Sigmoid colon (tissue), 7 donors: ENCODE measurements around the gene ETS2. TPM values are rescaled to one million over a fixed set of nuclear protein-coding genes. Genes with fewer than 3 reads are reported as not detected.

ENCODE experiments used
- DNase-seq: peaks from one replicate; pipeline ENCODE4 v3.0.0-alpha.2; 2019
- H3K27ac ChIP-seq, 4 donors: fragments of 200-600 bp; sonication (generic); one replicate each; pipeline ENCODE4 v1.5.1; 2016 to 2019; ENCODE audit warnings: mild to moderate bottlenecking in 1 of 4
- H3K27me3 ChIP-seq, 3 donors: fragments of 200-600 bp; sonication (generic); one replicate each; pipeline ENCODE4 v1.5.1; 2019; ENCODE audit warnings: mild to moderate bottlenecking in 1 of 3
- H3K36me3 ChIP-seq, 4 donors: fragments of 200-600 bp; sonication (generic); one replicate each; pipeline ENCODE4 v1.5.1; 2016 to 2019
- H3K4me1 ChIP-seq, 4 donors: fragments of 200-600 bp; sonication (generic); one replicate each; pipeline ENCODE4 v1.5.1; 2017 to 2019
- H3K4me3 ChIP-seq, 4 donors: fragments of 200-600 bp; sonication (generic); one replicate each; pipeline ENCODE4 v1.5.1; 2017 to 2019; ENCODE audit warnings: mild to moderate bottlenecking in 2 of 4, moderate library complexity in 1 of 4
- H3K9me3 ChIP-seq, 4 donors: fragments of 200-600 bp in 3 of 4; sonication (generic) in 3 of 4; one replicate each; pipeline versions ENCODE4 v1.5.1 to v1.6.1; 2013 to 2019
- CTCF ChIP-seq, 4 experiments: fragments of 450-650 bp in 3 of 4; fragments of 200-600 bp in 1 of 4; IDR thresholded peaks; one replicate each; pipeline ENCODE4 v1.5.1; 2016 to 2019; ENCODE audit warnings: antibody characterized with exemption in 4 of 4, mild to moderate bottlenecking in 3 of 4, moderate library complexity in 2 of 4
- EP300 ChIP-seq, 4 donors: sonication (generic); formaldehyde crosslinking; IDR thresholded peaks; one replicate each; pipeline ENCODE4 v1.6.1; 2017; ENCODE audit warnings: antibody characterized with exemption in 4 of 4
- POLR2A ChIP-seq, 2 donors: fragments of 450-650 bp; IDR thresholded peaks; one replicate each; pipeline ENCODE4 v1.6.1; 2016; ENCODE audit warnings: antibody characterized with exemption in 2 of 2, mild to moderate bottlenecking in 2 of 2, moderate library complexity in 2 of 2
- POLR2AphosphoS5 ChIP-seq, 4 donors: sonication (generic); formaldehyde crosslinking; IDR thresholded peaks; one replicate each; pipeline ENCODE4 v1.6.1; 2017; ENCODE audit warnings: antibody characterized with exemption in 4 of 4
- WGBS, 2 donors: extraction: QIAGEN DNeasy Blood & Tissue Kit; methylation state at CpG; one replicate each; pipeline ENCODE4 v1.1.7; 2013; 5-methylcytosine and 5-hydroxymethylcytosine counted together
- intact Hi-C: fragments of 100-400 bp; cut with DNase I; formaldehyde crosslinking; loops from one replicate; pipeline ENCODE4 v1.15.1; 2023
- polyA plus RNA-seq, 3 donors: library from polyadenylated mRNA; stranded (reverse); fragments of 200-250 nt; gene quantifications; one replicate each; pipeline ENCODE4 v1.2.3, GENCODE V29; 2013
- total RNA-seq, 4 donors: library from RNA; depleted of rRNA; stranded (reverse); fragments of >200 nt; gene quantifications; one replicate each; pipeline ENCODE4 v1.1.0, GENCODE V29; 2016
- donor health status: healthy with polysubstance abuse.
- donor health status: Bipolar disorder and iron deficiency.
- donor health status: healthy.

Gene ETS2
- total and polyA plus RNA-seq, 7 donors, result 32.1 to 133 (median 49.2) TPM

GRCh38 chr21:38804030-38804788 is 1.5 kb upstream of the ETS2 start:
- H3K27me3 ChIP-seq, result no peaks in the 10 kb centered on the region
- H3K4me1 ChIP-seq, result peaks cover 0 to 26% (median 13%) of the 10 kb centered on the region in 4 donors
- intact Hi-C loops, result loop anchor here (2.0 kb wide), 2 partner anchors 43 to 379 kb away; partner anchors contain the start of gene PSMG1
- 15 to 55% methylated on average over 13 of the region's 13 CpGs for WGBS, 2 donors
- H3K36me3 ChIP-seq, result no peaks in the 10 kb centered on the region
- no peak for DNase-seq
- peak overlapping the region in 2 of 4 donors; percentile 71 to 94 for H3K4me3 ChIP-seq
- H3K27ac ChIP-seq, result peak overlapping the region; percentile 92 to 98 (median 94)
- H3K9me3 ChIP-seq, result no peaks in the 10 kb centered on the region
- TF ChIP-seq EP300 (IDR thresholded peaks at IDR 0.05) (no peak), POLR2AphosphoS5 (IDR thresholded peaks at IDR 0.05) (no peak), CTCF (IDR thresholded peaks at IDR 0.05) (no peak), POLR2A (IDR thresholded peaks at IDR 0.05) (no peak)

- TF ChIP-seq CTCF (IDR thresholded peaks at IDR 0.05) (peak; percentile 37 to 61 (median 46)), POLR2A (IDR thresholded peaks at IDR 0.05) (no peak), POLR2AphosphoS5 (IDR thresholded peaks at IDR 0.05) (peak; percentile 6 to 48 (median 25)), EP300 (IDR thresholded peaks at IDR 0.05) (no peak)
- DNase-seq, result peak; percentile 92
- peaks cover 0 to 5% (median 0%) of the 10 kb centered on the region in 4 donors for H3K36me3 ChIP-seq
- H3K27ac ChIP-seq, result peak overlapping the region; percentile 92 to 98 (median 94)
- WGBS, 2 donors, result 1 to 6% methylated on average over 26 of the region's 26 CpGs
- intact Hi-C loops, result loop anchor here (1.0 to 5.0 kb wide), 7 partner anchors 44 to 378 kb away; partner anchors contain the start of gene PSMG1
- H3K9me3 ChIP-seq, result no peaks in the 10 kb centered on the region
- H3K4me3 ChIP-seq, result peak overlapping the region; percentile 71 to 98 (median 96)
- peaks cover 0 to 32% (median 15%) of the 10 kb centered on the region in 4 donors for H3K4me1 ChIP-seq
- H3K27me3 ChIP-seq, result no peaks in the 10 kb centered on the region
Measured at GRCh38 chr21:38804789-38805327, 871 bp upstream of the ETS2 start.

GRCh38 chr21:38806153-38806941 is 618 bp downstream of the ETS2 start:
- peak in 1 of 4 donors; percentile 16 for TF ChIP-seq POLR2AphosphoS5 (IDR thresholded peaks at IDR 0.05)
- TF ChIP-seq CTCF (IDR thresholded peaks at IDR 0.05), result peak in 2 of 4 experiments; percentile 22 to 28
- no peak for TF ChIP-seq EP300 (IDR thresholded peaks at IDR 0.05)
- no peak for TF ChIP-seq POLR2A (IDR thresholded peaks at IDR 0.05)
- intact Hi-C loops, result loop anchor here (5.0 kb wide), 2 partner anchors 106 to 181 kb away; no protein-coding TSS in a partner anchor
- WGBS, 2 donors, result 1% methylated on average over 72 of the region's 72 CpGs
- H3K36me3 ChIP-seq, result peaks cover 0 to 19% (median 0%) of the 10 kb centered on the region in 4 donors
- no peaks in the 10 kb centered on the region for H3K27me3 ChIP-seq
- no peaks in the 10 kb centered on the region for H3K9me3 ChIP-seq
- H3K4me1 ChIP-seq, result peaks cover 0 to 46% (median 24%) of the 10 kb centered on the region in 4 donors
- peak overlapping the region; percentile 92 to 98 (median 94) for H3K27ac ChIP-seq
- DNase-seq, result peak; percentile 78
- peak overlapping the region; percentile 71 to 98 (median 96) for H3K4me3 ChIP-seq

GRCh38 chr21:38806942-38807284 is 1.2 kb downstream of the ETS2 start:
- 3 to 8% methylated on average over 9 of the region's 9 CpGs for WGBS, 2 donors
- Histone ChIP-seq H3K36me3 (peaks cover 0 to 24% (median 0%) of the 10 kb centered on the region in 4 donors), H3K4me1 (peaks cover 0 to 49% (median 24%) of the 10 kb centered on the region in 4 donors), H3K4me3 (peak overlapping the region; percentile 71 to 98 (median 96)), H3K27ac (peak overlapping the region; percentile 92 to 98 (median 94)), H3K27me3 (no peaks in the 10 kb centered on the region), H3K9me3 (no peaks in the 10 kb centered on the region)
- TF ChIP-seq POLR2A (IDR thresholded peaks at IDR 0.05) (no peak), CTCF (IDR thresholded peaks at IDR 0.05) (no peak), EP300 (IDR thresholded peaks at IDR 0.05) (no peak), POLR2AphosphoS5 (IDR thresholded peaks at IDR 0.05) (no peak)
- DNase-seq, result no peak
- intact Hi-C loops, result loop anchor here (5.0 kb wide), 2 partner anchors 105 to 180 kb away; no protein-coding TSS in a partner anchor
